ENCODE results near the gene TUBGCP6.

DNA sequence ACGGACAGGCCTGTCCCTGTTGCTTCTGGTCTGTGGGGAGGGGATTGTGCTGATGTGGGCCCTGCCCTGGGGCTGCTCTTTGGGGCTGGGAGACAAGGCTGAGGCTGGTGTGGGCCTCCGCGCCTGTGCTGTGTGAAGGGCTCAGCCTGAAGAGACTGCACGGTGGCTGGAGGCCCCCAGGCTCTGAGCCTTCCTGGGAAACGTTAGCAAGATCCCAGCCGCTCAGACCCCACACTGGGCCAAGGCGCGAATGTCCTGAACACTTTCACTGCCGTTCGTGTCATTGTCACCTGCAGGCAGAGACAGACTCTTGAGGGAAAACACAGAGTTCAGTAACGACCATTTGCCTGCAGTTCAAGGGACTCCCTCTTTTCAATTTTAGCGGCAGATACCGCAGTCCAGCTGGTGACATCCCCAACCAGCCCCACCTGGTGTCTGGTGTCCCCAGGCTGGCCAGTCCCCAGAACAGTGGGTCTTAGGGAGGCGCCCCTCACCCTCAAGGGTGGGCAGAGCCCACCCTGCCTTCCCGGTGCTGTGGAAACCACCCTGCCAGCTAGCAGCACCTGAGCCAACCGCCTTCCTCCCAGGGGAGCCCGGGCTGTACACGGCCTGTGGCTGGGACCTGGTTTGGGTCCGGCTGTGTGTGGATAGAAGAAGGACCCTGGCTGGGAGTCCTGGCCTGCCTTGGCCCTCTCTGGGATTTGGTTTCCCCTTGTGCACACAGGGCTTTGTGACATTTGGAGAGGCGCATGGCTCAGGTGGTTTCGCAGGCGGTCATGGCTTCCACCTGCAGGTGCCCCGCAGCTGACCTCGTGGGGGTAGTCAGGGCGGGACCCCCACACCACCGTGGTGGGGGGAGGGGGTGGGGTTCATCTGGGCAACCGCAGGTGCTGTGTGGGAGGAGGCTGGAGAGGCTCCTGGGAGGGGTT is 68.6 kb downstream of the TUBGCP6 start:
- TF ChIP-seq, protein P1, sequence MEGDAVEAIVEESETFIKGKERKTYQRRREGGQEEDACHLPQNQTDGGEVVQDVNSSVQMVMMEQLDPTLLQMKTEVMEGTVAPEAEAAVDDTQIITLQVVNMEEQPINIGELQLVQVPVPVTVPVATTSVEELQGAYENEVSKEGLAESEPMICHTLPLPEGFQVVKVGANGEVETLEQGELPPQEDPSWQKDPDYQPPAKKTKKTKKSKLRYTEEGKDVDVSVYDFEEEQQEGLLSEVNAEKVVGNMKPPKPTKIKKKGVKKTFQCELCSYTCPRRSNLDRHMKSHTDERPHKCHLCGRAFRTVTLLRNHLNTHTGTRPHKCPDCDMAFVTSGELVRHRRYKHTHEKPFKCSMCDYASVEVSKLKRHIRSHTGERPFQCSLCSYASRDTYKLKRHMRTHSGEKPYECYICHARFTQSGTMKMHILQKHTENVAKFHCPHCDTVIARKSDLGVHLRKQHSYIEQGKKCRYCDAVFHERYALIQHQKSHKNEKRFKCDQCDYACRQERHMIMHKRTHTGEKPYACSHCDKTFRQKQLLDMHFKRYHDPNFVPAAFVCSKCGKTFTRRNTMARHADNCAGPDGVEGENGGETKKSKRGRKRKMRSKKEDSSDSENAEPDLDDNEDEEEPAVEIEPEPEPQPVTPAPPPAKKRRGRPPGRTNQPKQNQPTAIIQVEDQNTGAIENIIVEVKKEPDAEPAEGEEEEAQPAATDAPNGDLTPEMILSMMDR (IDR thresholded peaks at IDR 0.05), result no peak
- TF ChIP-seq EZH2 (IDR thresholded peaks at IDR 0.05) (no peak), EZH2phosphoT487 (IDR thresholded peaks at IDR 0.05) (no peak)

Measured in neural progenitor cell (in vitro differentiated cells).